ENCODE results near the gene BMP6. TPM values are rescaled to one million over a fixed set of nuclear protein-coding genes. Genes with fewer than 3 reads are reported as not detected.

Gene BMP6
- total and polyA plus RNA-seq, 2 donors (not counting 3 experiments of a cell fraction or from before 2014, with no cell fraction given) = 221 to 276 TPM

DNA sequence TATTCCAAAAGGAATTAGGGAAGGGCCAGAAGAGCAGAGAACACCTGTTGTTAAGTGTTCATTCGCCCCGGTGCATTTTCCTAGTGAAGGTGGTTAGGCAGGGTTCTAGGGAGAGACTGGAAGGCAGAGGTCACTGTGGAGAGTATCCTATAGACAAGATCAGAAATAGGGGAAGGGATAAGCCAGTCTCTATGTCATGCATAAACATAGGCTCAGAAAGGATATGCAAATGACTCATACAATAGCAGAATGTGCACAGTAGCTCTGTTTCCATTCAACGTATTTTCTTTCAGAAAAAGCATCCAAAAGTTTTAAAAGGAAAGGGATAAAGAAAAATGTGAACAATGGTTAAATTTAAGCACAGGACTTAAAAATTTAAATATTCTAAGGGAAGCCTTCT, 47.4 kb downstream of the BMP6 start:
- Histone ChIP-seq H3K36me3 (ENCODE audit: control insufficient read depth in 2 of 2, extremely low read depth in 1 of 2, insufficient read depth in 2 of 2, low read length in 2 of 2) (peaks cover 20 to 32% of the 10 kb centered on the region in 2 experiments), H3K9ac (replicated peaks; ENCODE audit: extremely low read depth, insufficient read depth, low read length) (no peak overlapping the region), H3K9me1 (replicated peaks; ENCODE audit: control insufficient read depth, extremely low read depth, insufficient read depth, low read length) (no peaks in the 10 kb centered on the region), H2AFZ (ENCODE audit: low read depth, low read length) (no peak overlapping the region), H3K4me1 (ENCODE audit: control insufficient read depth, extremely low read depth, insufficient read depth, low read length) (peaks cover 50% of the 10 kb centered on the region), H3K79me2 (ENCODE audit: control insufficient read depth, insufficient read depth, low read length) (peaks cover 100% of the 10 kb centered on the region), H3K4me2 (ENCODE audit: insufficient read depth, low read length) (no peak overlapping the region), H3K4me3 (replicated peaks in 1 of 3; ENCODE audit: insufficient read depth in 1 of 3, low read depth in 1 of 3, low read length in 3 of 3) (no peak overlapping the region), H3K27me3 (ENCODE audit: control insufficient read depth in 2 of 2, insufficient read depth in 2 of 2, low read length in 2 of 2) (no peaks in the 10 kb centered on the region), H3K9me3 (replicated peaks; ENCODE audit: control insufficient read depth, insufficient read depth, low read length) (no peaks in the 10 kb centered on the region), H4K20me1 (replicated peaks; ENCODE audit: control insufficient read depth, extremely low read depth, insufficient read depth, low read length) (peaks cover 25% of the 10 kb centered on the region), H3K27ac (ENCODE audit: insufficient read depth, low read depth, low read length) (no peak overlapping the region)
- peak; percentile 30 for DNase-seq (ENCODE audit: low read depth, low spot score)
- TF ChIP-seq, protein P1, sequence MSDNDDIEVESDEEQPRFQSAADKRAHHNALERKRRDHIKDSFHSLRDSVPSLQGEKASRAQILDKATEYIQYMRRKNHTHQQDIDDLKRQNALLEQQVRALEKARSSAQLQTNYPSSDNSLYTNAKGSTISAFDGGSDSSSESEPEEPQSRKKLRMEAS (IDR thresholded peaks at IDR 0.05; ENCODE audit: insufficient read depth, insufficient read length) = no peak
- no peak for TF ChIP-seq EZH2 (IDR thresholded peaks at IDR 0.05; ENCODE audit: borderline replicate concordance, low read depth, low read length, severe bottlenecking)
- peak; percentile 46 for TF ChIP-seq JUN (IDR thresholded peaks at IDR 0.05; ENCODE audit: borderline replicate concordance, insufficient read depth, insufficient read length, low read depth)
- no peak for TF ChIP-seq MYC (IDR thresholded peaks at IDR 0.05; ENCODE audit: low read depth, low read length)
- TF ChIP-seq FOS (IDR thresholded peaks at IDR 0.05; ENCODE audit: borderline replicate concordance, insufficient read depth, low read length) = peak; percentile 49
- TF ChIP-seq, protein P2, sequence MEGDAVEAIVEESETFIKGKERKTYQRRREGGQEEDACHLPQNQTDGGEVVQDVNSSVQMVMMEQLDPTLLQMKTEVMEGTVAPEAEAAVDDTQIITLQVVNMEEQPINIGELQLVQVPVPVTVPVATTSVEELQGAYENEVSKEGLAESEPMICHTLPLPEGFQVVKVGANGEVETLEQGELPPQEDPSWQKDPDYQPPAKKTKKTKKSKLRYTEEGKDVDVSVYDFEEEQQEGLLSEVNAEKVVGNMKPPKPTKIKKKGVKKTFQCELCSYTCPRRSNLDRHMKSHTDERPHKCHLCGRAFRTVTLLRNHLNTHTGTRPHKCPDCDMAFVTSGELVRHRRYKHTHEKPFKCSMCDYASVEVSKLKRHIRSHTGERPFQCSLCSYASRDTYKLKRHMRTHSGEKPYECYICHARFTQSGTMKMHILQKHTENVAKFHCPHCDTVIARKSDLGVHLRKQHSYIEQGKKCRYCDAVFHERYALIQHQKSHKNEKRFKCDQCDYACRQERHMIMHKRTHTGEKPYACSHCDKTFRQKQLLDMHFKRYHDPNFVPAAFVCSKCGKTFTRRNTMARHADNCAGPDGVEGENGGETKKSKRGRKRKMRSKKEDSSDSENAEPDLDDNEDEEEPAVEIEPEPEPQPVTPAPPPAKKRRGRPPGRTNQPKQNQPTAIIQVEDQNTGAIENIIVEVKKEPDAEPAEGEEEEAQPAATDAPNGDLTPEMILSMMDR (IDR thresholded peaks at IDR 0.05; ENCODE audit: extremely low read depth in 1 of 2, insufficient read depth in 1 of 2, low read depth in 1 of 2, low read length in 2 of 2) = no peak
- no peak for TF ChIP-seq POLR2A (IDR thresholded peaks at IDR 0.05; ENCODE audit: low read depth, low read length)
- peak; percentile 19 for TF ChIP-seq POLR2AphosphoS5 (IDR thresholded peaks at IDR 0.05; ENCODE audit: insufficient read depth, low read depth, low read length)
- dilution Hi-C loops (cut with MboI; ENCODE audit: extremely low pct_ligation_motif_present, low sequenced_read_pairs) = no loop called here
- POLR2A ChIA-PET = no interaction called here
- CTCF ChIA-PET = no interaction called here
- intact Hi-C loops (cut with micrococcal nuclease) = no loop called here
- FAIRE-seq = no peak
- BruUV-seq (replicated peaks) = no TSS peak

Data from endothelial cell of umbilical vein (primary cell).